H1 (cell line): ENCODE measurements around the gene UBN2. TPM values are rescaled to one million over a fixed set of nuclear protein-coding genes. Genes with fewer than 3 reads are reported as not detected.

Experiments used
- BCL11A ChIP-seq, 2 experiments: IDR thresholded peaks; one replicate each; pipeline ENCODE4 v1.6.1; 2011; ENCODE audit warnings: low read depth in 2 of 2, low read length in 2 of 2, mild to moderate bottlenecking in 2 of 2
- BRCA1 ChIP-seq: IDR thresholded peaks from 2 replicates; pipeline ENCODE4 v1.6.1; 2012; ENCODE audit warnings: low read depth, low read length, improper control_type of control experiment
- CHD7 ChIP-seq: fragments of 300-600 bp; sonication (generic); IDR thresholded peaks from 2 replicates; pipeline ENCODE4 v1.7.1; 2012; ENCODE audit warnings: low read length, moderate library complexity, mild to moderate bottlenecking, inconsistent platforms; ENCODE audit not compliant: insufficient replicate concordance
- CTCF ChIP-seq, 3 experiments: IDR thresholded peaks; 1 replicate in 2 of 3; 2 replicates in 1 of 3; pipeline versions ENCODE4 v1.5.1 to v1.6.1; 2011; ENCODE audit warnings: low read length in 3 of 3, mild to moderate bottlenecking in 3 of 3, inconsistent platforms in 2 of 3, low read depth in 1 of 3, moderate library complexity in 1 of 3; ENCODE audit not compliant: insufficient read depth in 1 of 3; ENCODE audit errors: control extremely low read depth in 1 of 3
- KDM1A ChIP-seq: fragments of 200-600, 300-600 bp; sonication (generic); IDR thresholded peaks from 2 replicates; pipeline ENCODE4 v1.7.1; 2016; ENCODE audit warnings: mild to moderate bottlenecking, low read length, borderline replicate concordance
- TAF7 ChIP-seq: optimal IDR thresholded peaks from 2 replicates; pipeline ENCODE3; 2011; ENCODE audit warnings: low read depth, mild to moderate bottlenecking, inconsistent platforms, low read length, moderate library complexity, borderline replicate concordance
- polyA plus RNA-seq, 7 experiments: library from polyadenylated mRNA; depleted of rRNA in 3 of 7; stranded (reverse) in 5 of 7; unstranded in 2 of 7; fragments of >200 nt in 5 of 7; fragments of 200-250 nt in 2 of 7; gene quantifications; 1 replicate in 5 of 7; 2 replicates in 1 of 7; 4 replicates in 1 of 7; pipeline versions ENCODE4 v1.2.1 to v1.2.3, GENCODE V29; 2011 to 2013; ENCODE audit warnings: missing spikeins in 2 of 7, mixed read lengths in 2 of 7
- total RNA-seq: library from RNA; stranded (reverse); fragmentation: NEBNext Ultra II Directional; extraction: Animal tissue kit (Norgen Biotek cat#: 25700); gene quantifications from 2 replicates; pipeline ENCODE4 v1.2.1, GENCODE V29; 2021

The UBN2 gene
- total and polyA plus RNA-seq, 2 of the 8 experiments (the other 6 are each of a cell fraction or from before 2014, with no cell fraction given), result 4.1 to 39.6 TPM

DNA sequence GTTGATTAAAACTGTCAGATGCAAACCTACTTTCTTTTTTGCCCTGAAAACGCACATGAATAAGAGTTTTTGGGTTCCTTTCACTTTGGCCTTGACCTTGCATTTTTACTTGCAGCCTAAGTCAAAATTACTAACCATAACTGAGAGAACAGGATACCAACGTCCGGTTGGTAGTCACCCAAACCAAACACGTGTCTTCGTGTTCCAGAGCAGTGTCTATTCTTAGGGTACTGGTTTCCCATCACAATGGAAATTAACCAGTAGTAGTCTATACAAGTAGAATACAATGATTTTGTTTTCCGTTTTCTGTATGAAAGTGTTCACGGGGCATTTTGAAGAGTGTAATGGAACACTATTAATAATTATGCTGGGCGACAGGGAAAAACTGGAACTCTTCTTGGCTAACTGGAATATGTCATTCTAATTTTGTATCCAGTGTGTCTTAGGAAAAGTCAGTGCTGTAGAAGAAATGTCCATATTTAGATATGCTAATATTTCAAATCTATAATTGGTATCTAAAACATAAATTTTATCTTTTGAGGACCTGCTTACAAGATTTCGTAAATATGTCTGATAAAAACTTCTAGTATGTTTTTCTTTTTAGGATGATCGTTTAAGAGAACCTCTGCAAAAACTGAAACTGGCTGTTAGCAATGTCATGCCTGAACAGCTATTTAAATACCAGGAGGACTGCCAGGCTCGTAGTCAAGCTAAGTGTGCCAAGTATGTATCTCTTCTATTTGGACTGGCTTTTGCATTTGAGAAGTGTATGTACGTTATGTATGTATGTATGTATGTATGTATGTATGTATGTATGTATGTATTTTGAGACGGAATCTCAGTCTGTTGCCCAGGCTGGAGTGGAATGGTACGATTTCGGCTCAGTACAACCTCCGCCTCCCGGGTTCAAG, 40.9 kb downstream of the UBN2 start (continued):
- TF ChIP-seq CHD7 (no peak), BCL11A (IDR thresholded peaks at IDR 0.05; ENCODE audit: low read depth in 2 of 2, low read length in 2 of 2) (no peak), TAF7 (no peak), CTCF (IDR thresholded peaks at IDR 0.05; ENCODE audit: control extremely low read depth in 1 of 3, insufficient read depth in 1 of 3, low read depth in 1 of 3, low read length in 3 of 3) (no peak), BRCA1 (no peak), KDM1A (no peak)
